AG20443 (cell line): ENCODE measurements around the gene ACOX1.

Experiments used
- DNase-seq: peaks from one replicate; pipeline ENCODE4 v3.0.0; 2012; ENCODE audit warnings: low spot score, mixed read lengths

The ACOX1 gene

DNA sequence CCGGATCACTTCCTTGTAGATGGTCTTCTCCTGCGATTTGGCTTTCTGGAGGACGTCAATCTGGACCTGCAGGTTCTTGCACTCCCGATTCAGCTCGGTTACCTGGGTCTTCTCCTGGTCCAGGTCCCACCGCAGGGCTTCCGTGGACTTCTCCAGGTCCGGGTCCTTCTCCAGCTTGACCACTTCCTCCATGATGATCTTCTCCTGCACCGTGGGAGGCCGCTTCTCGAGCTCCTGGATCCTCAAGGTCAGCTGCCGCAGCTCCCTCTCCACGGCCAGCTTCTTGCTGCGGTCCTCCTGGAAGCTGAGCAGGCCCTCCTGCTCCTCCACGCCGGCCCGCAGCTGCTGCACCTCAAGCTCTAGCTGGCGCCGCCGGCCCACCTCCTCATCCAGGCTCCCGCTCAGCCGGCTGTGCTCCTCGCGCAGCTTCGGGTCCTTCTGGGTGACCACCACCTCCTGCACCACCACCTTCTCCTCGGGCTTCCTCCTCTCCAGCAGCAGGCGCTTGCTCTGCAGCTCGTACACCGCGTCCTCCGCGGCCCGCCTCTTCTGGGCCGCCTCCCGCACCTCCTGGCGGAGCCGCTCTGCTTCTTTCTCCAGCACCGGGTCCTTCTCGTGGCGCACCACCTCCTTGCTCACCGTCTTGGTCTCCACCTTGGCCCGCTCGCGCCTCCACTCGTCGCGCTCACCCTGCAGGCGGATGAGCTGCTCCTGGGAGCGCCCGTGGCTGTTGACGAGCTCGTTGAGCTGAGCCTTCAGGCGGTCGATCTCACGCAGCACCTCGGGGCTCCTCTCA lies 29.9 kb upstream of the ACOX1 start:
- DNase-seq = no peak

DNA sequence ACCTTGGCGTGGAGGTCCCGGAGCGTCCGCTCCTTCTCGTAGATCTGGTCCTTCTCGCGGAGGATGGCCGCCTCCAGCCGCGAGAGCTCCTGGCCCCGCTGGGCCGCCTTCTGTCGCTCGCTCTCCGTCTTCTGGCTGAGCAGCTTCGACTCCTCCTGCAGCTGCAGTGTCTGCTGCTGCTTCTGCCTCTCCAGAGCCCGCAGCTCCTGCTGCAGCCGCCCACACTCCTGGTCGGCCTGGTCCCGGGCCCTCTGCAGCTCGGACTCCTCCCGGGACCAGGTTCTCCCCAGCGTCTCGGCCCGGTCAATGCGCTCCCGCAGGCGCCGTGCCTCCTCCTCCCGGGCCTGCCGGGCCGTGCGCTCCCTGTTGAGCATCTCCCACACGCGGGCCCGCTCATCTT lies 29.2 kb upstream of the ACOX1 start:
- DNase-seq = no peak

DNA sequence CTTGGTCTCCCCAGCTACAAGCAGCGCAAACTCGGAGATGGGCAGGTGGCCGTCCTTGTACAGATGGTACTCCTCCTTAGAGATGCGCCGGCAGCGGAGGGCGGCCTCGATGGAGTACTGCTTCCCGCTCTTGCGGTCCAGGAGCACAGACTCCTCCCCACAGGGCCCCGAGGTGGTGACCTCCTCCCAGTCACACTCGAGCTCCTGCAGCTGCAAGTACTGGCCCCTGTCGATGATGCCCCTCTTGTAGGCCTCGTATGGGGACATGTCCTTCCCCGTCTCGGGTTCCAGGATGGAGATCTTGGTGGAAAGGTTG lies 28.8 kb upstream of the ACOX1 start:
- DNase-seq = no peak

DNA sequence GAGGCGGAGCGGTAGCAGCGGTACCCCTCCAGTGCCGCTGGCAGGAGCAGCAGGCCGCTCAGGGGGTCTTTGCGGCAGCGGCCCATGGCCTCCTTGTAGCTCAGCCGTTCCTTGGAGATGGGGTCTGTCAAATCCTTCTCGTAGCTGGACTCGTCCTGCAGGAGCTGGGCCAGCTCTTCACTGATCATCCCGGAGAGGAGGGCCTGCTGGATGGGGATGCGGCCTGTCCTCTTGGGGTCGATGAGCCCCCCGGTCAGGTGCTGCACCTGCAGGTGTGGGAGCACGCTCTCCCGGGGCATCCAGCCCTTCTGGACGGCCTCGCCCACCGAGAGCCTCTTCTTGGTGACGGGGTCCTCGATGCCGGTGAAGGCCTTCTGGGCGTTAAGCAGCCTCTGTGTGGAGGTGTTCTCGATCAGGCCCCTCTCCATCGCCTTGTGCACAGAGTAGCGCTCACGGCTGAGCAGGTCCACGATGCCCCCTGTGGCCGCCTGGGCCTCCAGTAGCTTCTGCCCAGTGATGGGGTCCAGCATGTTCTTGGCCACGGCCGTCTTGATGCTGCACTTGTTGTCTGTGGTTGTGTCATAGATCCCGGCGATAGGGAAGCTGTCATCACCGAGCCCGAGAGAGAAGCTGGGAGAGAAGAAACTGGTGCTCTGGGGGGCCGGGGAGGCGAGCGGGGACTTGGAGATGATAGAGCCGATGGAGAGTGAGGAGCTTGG lies 28.3 kb upstream of the ACOX1 start:
- no peak for DNase-seq

GRCh38 chr17:76005263-76006149 lies 26.5 kb upstream of the ACOX1 start:
- peak; percentile 84 for DNase-seq

DNA sequence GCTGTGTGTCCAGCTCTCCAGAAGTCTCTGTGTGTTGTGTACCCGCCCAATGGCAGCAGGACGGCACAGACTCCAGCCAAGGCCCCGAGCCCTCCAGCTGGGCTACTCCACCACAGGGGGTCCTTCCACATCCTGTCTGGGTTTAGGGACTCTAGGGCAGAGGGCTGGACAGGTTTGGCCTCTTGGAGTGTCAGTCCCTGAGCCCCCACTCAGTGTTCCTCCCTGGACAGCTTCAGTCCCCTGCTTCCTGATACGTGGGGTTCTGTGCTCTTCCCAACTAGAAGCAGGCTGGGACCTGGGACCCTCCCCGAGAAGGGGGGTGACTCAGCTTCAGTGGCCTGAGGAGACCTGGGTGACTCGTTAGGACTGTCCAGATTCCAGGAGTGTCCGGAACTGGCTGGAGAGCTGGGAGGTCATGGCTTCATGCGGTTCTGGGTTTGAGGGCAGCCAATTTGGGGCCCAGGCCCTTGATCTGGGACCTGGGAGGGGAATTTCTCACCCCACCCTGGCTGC lies 25.8 kb upstream of the ACOX1 start:
- DNase-seq = no peak

GRCh38 chr17:76003915-76004314 lies 24.9 kb upstream of the ACOX1 start:
- no peak for DNase-seq

GRCh38 chr17:76002100-76002499 lies 23.1 kb upstream of the ACOX1 start:
- no peak for DNase-seq

GRCh38 chr17:76000755-76001521 lies 22.0 kb upstream of the ACOX1 start, which contains the start of gene CDK3:
CDK3 (plus strand) TSS chr17:76000855; CDS start chr17:76001426, 571 bp downstream.
- DNase-seq = no peak

DNA sequence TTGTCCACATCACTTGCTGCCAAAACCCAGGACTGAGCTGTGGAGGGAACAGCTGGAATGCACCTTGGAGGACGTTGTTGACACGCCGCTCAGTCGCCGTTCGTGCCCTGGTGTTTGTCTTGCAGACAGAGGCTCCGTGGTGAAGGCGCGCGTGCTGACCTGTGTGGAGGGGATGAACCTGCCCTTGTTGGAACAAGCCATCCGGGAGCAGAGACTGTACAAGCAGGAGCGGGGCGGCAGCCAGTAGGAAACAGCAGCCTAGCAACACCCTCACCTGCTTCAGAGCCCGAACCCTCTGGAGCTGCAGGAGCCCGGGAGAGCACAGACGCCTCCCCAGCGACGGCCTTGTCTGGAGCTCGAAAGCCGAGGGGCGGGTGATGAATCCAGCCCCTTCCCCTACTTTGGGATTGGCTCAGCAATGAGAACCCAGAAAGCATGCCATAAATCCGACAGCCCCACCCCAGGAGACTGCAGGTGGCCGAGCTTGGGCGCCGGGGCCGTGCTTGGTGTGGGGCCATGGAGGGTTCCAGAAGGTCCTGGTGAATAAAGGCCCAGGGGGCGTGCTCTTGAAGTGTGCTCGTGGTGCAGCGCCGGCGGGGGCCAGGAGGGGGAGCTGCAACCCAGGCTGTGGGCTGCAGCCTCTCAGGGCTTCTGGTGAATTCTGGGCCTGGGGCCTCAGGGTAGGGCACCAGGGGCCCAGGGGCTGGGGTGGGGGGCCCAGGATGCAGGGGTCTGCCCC lies 21.2 kb upstream of the ACOX1 start:
- DNase-seq = peak; percentile 81

DNA sequence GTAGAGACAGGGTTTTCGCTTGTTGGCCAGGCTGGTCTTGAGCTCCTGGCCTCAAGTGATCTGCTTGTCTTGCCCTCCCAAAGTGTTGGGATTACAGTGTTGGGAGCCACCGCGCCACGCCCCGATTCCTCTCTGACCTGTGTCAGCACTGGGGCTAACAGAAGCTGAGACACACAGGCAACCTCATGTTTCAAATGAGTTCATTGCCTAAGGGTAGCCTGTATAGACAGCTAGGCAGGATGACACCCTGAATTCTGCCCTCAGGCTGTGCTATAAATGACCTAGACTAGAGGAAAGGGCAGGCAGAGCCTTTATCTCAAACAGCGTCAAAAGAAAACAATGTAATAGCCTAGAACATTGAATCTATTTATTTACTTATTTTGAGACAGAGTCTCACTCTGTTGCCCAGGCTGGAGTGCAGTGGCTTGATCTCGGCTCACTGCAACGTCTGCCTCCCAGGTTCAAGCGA lies 19.4 kb upstream of the ACOX1 start:
- DNase-seq = no peak

DNA sequence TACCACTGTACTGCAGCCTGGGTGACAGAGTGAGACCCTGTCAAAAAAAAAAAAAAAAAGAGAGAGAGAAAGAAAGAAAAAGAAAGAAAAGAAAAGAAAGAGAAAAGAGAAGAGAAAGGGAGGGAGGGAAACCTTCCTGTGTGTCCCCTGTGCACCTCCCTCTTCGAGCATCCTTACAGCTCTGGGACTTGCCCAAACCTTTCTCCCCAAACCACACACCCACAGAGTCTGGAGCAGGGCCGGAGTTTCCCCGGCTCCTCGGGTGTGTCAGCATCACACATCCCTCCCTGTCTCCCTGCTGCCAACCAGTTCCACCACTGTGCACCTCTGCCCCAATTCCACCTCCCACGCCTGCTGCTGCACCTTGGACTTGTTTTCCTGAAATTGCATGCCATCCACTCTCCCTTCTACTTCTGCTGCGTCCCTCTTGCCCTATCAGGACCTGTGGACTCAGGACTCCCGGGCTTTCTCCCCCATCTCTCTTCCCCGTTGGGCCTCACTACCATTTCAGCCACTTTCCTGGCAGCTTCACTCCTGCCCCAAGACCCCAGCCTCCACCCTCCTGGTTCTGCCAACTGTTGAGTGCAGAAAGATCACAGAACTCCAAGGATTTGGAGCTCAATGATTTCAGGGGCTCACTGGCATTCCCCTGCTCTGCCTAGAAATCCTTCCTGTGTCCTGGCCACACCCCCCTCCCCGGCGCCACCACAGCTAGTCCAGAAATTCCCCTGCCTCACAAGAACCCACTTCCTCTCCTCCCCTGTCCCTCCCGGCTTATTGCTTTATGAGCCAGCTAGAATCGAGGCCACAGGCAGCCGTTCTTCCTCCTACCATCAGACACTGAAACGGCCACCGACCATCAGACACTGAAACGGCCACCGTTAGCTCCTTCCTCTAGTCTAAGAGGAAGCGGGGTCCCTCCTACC lies 18.0 kb upstream of the ACOX1 start:
- DNase-seq = peak; percentile 76

GRCh38 chr17:75995385-75995925 lies 16.5 kb upstream of the ACOX1 start:
- DNase-seq = no peak

DNA sequence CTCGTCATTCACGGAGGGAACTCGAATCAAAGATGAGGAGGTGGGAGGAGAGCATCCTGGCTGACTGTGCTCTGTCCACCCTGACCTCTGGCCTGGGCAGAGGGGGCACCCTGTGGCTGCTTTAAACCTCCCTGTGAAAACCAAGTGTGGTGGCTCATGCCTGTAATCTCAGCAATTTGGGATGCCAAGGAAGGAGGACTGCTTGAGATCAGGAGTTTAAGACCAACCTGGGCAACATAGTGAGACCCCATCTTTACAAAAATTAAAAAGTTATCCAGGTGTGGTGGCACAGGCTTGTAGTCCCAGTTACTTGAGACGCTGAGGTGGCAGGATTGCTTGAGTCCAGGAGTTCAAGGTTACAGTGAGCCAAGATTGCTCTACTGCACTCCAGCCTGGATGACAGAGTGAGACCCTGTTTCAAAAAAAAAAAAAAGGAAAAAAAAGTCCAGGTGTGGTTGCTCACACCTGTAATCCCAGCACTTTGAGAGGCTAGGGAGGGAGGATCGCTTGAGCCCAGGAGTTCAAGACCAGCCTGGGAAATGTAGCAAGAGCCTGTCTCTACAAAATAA lies 15.9 kb upstream of the ACOX1 start:
- DNase-seq = no peak

DNA sequence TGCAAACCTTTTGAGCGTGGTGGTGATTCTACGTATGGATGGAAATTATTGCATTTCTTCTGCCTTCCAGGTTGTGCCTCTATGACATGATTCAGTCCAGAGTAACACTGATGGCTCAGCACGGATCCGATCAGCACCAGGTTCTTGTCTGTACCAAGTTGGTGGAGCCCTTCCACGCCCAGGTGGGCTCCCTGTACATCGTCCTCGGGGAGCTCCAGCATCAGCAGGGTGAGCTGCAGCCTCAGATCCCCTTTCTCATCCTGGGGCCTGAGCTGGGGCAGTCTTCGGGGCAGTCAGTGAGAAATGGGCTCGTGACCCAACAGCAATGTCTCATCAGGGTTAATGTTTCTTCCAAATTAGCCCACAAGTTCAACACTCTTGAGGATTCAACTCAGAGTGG lies 12.4 kb upstream of the ACOX1 start:
- no peak for DNase-seq

DNA sequence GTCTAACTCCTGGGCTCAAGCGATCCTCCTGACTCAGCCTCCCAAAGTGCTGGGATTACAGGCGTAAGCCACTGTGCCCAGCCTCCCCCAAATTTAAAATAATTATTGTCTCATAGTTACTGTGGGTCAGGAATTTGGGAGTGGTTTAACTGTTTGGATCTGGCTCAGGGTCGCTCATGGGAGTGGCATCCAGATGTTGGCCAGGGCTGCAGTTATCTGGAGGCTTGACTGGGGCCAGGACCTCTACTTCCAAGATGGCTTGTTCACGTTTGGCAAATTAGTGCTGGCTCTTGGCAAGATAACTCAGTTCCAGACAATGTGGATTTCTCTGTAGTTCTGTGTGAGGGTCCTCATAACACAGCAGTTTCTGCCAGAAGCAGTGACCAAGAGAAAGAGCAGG lies 8.1 kb upstream of the ACOX1 start:
- DNase-seq = peak; percentile 31

DNA sequence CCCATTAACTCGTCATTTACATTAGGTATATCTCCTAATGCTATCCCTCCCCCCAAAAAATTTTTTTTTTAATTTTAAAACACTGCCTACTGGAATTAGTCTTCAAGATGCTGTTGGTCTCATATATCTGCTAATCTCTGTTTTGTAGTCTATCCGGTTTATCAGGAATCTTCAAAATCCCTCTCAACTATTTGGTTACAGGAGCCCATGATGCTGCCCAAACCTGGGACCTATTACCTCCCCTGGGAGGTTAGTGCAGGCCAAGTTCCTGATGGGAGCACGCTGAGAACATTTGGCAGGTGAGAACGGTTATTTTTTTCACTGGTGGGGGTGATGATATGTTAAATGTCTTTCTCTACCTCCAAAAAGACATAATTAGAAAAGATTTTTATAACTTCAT lies 7.0 kb upstream of the ACOX1 start:
- no peak for DNase-seq

DNA sequence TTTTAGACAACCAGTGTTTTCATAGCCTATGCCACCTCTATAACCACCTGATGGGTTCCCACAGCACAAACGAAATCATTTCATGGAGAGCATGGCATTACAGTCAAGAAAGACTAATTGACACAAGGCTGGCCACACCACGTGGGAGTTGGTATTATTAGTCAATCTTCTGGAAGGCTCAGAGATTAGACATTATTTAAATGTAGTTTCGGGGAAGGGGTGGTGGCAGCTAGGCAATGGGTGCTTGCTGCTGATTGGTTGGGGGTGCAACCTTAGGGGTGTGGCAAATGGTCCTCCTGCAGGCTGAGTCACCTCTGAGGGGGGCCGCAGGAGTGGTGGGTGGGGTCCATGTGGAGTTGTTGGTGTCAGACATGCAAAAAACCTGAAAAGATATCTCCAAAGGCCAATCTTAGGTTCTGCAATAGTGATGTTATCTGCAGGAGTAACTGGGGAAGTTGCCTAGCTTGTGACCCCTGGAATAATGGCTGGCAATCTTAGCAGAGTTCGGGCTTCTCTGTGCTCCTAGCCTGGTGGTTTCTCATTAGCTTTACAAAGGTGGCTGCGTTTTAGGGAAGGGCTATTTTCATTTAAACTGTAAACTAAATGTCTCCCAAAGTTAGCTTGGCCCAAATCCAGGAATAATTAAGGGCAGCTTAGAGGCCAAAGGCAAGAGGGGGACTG lies 4.7 kb upstream of the ACOX1 start:
- DNase-seq = no peak
